ENCODE results near the gene PRPSAP2. TPM values are rescaled to one million over a fixed set of nuclear protein-coding genes. Genes with fewer than 3 reads are reported as not detected.

The PRPSAP2 gene
- total RNA-seq, 1 donor from 2014 or later = 23.6 TPM

- Histone ChIP-seq H3K36me3 (no peaks in the 10 kb centered on the region), H3K9me3 (no peaks in the 10 kb centered on the region), H3K27ac (no peak overlapping the region), H3K4me3 (no peak overlapping the region), H3K4me1 (peaks cover 6% of the 10 kb centered on the region), H3K27me3 (ENCODE audit: low read depth) (no peaks in the 10 kb centered on the region)
- peak; percentile 88 to 92 for ATAC-seq
- TF ChIP-seq, protein P1, sequence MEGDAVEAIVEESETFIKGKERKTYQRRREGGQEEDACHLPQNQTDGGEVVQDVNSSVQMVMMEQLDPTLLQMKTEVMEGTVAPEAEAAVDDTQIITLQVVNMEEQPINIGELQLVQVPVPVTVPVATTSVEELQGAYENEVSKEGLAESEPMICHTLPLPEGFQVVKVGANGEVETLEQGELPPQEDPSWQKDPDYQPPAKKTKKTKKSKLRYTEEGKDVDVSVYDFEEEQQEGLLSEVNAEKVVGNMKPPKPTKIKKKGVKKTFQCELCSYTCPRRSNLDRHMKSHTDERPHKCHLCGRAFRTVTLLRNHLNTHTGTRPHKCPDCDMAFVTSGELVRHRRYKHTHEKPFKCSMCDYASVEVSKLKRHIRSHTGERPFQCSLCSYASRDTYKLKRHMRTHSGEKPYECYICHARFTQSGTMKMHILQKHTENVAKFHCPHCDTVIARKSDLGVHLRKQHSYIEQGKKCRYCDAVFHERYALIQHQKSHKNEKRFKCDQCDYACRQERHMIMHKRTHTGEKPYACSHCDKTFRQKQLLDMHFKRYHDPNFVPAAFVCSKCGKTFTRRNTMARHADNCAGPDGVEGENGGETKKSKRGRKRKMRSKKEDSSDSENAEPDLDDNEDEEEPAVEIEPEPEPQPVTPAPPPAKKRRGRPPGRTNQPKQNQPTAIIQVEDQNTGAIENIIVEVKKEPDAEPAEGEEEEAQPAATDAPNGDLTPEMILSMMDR (IDR thresholded peaks at IDR 0.05) = peak; percentile 94
- DNase-seq = peak; percentile 87
- intact Hi-C loops (cut with DNase I) = no loop called here
Measured at GRCh38 chr17:18960803-18961511, 103.0 kb downstream of the PRPSAP2 start.

GRCh38 chr17:18961634-18962493 is 103.9 kb downstream of the PRPSAP2 start:
- ATAC-seq (no peak), DNase-seq (no peak)
- TF ChIP-seq, protein P1 (IDR thresholded peaks at IDR 0.05) = no peak
- Histone ChIP-seq H3K27ac (no peak overlapping the region), H3K4me1 (peaks cover 6% of the 10 kb centered on the region), H3K9me3 (no peaks in the 10 kb centered on the region), H3K27me3 (ENCODE audit: low read depth) (no peaks in the 10 kb centered on the region), H3K4me3 (no peak overlapping the region), H3K36me3 (no peaks in the 10 kb centered on the region)
- intact Hi-C loops (cut with DNase I) = no loop called here

DNA sequence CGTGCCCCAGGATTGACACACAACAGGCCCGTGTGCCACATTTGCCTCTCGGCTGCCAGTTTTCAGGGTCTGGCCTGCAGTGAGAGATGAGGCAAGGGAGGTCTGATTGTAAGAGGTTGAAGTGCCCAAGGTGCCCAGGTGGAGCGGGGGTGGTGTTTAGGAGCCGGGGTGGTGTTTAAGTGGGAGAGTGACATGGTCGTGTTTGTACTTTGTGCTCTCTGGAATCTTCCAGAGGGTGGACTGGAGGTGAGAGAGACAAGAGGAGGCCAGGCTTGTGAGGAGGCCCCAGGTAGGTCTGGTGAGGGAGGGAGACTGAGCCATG is 104.5 kb downstream of the PRPSAP2 start:
- Histone ChIP-seq H3K27me3 (ENCODE audit: low read depth) (no peaks in the 10 kb centered on the region), H3K36me3 (no peaks in the 10 kb centered on the region), H3K27ac (no peak overlapping the region), H3K4me1 (peaks cover 6% of the 10 kb centered on the region), H3K4me3 (no peak overlapping the region), H3K9me3 (no peaks in the 10 kb centered on the region)
- DNase-seq (no peak), ATAC-seq (no peak)
- TF ChIP-seq, protein P1 (IDR thresholded peaks at IDR 0.05) = no peak
- intact Hi-C loops (cut with DNase I) = no loop called here

DNA sequence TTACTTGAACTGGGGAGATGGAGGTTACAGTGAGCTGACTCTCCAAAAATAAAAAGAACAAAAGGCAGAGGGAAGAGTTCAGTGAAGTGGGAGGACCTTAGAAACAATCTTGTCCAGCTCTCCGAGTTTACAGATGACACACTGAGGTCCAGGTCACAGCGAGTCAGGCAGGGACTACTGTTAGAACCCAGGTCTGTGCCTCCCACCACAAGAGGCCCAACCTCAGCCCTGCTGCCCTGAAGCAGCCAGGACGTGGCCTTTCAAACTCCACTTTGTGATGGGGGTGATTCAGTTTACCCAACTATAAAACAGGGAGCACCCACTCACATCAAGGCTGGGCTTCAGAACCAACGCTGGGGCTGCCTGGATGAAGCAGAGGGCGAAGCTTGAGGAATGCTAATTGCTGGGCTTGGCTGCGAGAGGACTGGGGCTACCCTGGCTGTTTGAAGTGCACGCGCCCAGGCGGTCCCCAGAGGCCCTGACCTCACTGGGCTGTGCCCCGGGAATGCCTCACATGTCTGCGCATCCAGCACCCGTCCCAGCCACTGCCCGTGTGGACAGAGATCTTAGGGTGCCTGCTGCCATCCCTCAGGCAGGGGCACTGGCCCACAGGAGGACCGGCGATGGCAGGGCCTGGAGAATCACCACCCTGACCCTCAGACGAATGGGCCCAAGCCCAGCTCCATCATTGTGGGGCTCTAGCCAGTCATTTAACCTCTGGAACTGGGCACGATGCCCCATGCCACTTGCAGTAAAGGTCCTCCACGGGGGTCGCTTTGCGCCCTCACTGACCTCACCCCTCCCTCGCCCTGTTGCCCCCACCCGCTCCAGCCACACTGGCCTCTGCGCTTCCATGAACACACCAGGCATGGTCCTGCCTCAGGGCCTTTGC is 105.4 kb downstream of the PRPSAP2 start:
- intact Hi-C loops (cut with DNase I) = no loop called here
- no peak for ATAC-seq
- DNase-seq = no peak

DNA sequence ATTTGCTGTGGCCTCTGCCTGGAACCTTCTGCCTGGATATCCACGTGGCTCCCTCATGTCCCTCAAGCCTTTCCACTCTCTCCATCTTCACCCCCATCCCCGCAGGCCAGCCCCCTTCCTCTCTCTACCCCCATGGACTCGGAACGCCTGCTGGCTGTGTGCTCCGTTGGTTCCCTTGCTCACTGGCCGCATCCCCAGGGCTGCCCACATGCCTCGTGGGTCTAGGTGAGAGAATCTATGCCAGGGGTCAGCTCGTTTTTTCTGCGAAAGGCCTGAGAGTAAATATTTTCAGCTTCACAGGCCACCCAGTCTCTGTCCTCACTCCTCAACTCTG is 106.1 kb downstream of the PRPSAP2 start:
- no peak for DNase-seq

More for the DNA sequence above, 105.4 kb downstream of the PRPSAP2 start:
- Histone ChIP-seq H3K36me3 (no peaks in the 10 kb centered on the region), H3K9me3 (no peaks in the 10 kb centered on the region), H3K27ac (no peak overlapping the region), H3K27me3 (ENCODE audit: low read depth) (no peaks in the 10 kb centered on the region), H3K4me3 (no peak overlapping the region), H3K4me1 (peaks cover 12% of the 10 kb centered on the region)
- TF ChIP-seq, protein P1 (IDR thresholded peaks at IDR 0.05) = no peak

More for the DNA sequence above, 106.1 kb downstream of the PRPSAP2 start:
- Histone ChIP-seq H3K4me3 (no peak overlapping the region), H3K4me1 (peaks cover 16% of the 10 kb centered on the region), H3K36me3 (no peaks in the 10 kb centered on the region), H3K27ac (no peak overlapping the region), H3K27me3 (ENCODE audit: low read depth) (no peaks in the 10 kb centered on the region), H3K9me3 (no peaks in the 10 kb centered on the region)
- TF ChIP-seq, protein P1 (IDR thresholded peaks at IDR 0.05) = no peak
- intact Hi-C loops (cut with DNase I) = no loop called here
- no peak for ATAC-seq
